Endothelial cell of hepatic sinusoid (primary cell): ENCODE measurements around the gene SCN5A.

Experiments
- in situ Hi-C: cut with HindIII; loops from 2 replicates; pipeline ENCODE4 v1.10.0; 2017; ENCODE audit warnings: low sequenced_read_pairs

Gene SCN5A

GRCh38 chr3:38648024-38648658 is 1.3 kb downstream of the SCN5A start:
- in situ Hi-C loops = no loop called here

DNA sequence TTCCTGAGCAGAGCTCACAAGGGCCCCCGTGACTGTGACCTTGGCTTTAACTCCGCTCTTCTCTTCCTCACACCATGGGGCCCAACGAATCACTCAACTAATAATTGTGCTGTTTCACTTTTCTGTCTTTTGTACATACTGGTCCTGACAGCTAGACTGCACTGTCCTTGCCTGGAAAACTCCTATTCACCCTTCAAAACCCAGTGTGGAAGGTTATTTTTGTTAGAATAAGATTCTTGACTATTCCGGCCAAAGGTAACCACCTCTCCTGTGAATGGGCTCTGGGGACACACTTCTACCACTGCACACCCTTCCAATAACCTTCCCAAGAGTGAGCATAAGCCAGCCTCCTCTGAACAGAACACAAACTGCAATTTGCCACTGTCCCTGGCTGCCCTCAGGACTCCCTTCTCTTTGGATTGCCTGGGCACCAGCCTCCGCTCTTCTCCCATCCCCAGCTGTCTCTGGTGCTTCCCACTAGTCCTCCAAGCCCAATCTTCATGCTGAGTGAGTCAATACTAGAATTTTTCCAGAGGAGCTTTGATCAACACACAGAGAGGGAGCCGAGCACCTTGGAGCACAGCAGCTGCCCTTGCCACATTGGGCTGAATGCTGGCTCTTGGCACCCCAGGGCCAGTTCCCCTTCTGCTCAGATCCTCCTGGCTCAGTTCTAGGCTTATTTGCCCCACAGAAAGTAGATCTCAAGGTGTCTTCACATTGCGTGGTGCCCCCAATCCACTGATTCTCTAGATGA is 2.1 kb downstream of the SCN5A start:
- in situ Hi-C loops = no loop called here

DNA sequence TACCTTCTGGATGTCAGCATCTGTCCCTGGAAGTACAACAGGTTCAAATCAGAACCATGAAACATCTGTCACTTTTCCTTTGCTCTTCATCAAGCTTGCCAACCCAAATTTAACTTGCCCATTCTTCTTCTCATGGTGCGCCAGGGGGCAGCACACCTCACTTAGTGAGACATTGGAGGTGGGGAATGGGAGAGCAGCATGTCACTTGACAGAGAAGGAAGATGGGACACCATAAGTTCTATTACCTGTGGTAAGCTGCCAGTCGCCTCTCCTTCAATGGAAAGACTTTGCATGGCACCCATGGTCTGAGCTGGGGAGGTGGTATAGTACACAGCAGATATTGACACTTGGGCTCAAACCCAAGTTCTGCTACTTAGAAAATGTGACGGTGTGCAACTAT is 2.9 kb downstream of the SCN5A start:
- in situ Hi-C loops = no loop called here

DNA sequence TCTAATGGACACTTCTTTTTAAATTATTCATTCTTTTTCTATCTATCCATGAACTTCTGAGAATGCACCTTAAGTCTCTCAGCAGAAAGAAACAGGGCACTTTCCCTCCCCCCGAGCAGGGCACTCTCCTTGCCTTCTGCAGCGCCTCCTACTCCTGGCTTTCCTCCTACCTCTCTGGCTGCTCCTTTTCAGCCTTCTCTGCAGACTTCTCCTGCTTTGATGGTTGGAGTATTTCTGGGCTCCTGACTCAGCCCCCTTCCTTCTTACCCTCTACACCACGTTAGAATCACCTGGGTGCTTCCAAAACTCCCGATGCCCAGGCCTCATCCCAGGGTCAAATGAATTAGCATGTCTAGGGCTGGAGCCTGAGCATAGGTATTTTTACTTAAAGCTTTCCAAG is 3.4 kb downstream of the SCN5A start:
- in situ Hi-C loops = no loop called here

DNA sequence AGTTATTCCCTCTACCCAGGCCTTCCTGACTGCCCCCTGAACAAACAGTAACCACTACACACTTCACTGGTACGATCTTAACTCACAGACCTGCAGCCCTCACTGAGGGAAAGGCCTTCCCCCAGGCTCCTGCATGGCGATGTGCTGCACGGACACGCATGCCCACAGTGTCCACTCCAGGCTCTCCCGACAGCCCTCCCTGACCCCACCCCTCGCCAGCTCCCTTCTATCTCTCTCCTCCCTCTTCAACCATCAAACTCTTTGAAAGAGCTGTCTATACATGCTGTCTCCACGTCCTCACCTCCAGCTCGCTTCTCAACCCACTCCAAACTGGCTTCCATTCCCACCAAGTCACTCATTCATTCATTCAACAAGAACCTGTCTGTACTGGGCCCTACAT is 3.9 kb downstream of the SCN5A start:
- in situ Hi-C loops = no loop called here

DNA sequence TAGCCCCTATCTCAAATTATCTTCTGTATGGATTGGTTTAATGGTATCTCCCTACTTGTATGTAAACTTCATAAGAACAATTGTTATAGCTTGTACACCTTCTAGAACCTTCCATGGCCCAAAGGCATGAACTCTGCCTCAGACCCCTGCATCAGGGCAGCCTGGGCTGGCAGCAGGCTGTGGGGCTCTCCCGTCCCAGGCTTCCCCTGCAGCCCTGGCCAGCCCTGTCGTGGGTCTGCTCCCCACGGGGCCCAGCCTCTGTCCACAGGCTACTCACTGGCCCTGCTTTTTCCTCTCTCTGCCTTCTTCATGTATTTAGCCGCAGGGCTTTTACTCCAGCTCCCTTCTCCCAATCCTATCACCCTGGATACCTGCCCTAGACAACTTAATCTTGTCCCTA is 4.4 kb downstream of the SCN5A start:
- in situ Hi-C loops = no loop called here

GRCh38 chr3:38644662-38645053 is 4.8 kb downstream of the SCN5A start:
- in situ Hi-C loops = no loop called here

- in situ Hi-C loops = no loop called here
Measured at GRCh38 chr3:38644016-38644661, 5.3 kb downstream of the SCN5A start.

GRCh38 chr3:38643592-38643991 is 5.9 kb downstream of the SCN5A start:
- in situ Hi-C loops = no loop called here

DNA sequence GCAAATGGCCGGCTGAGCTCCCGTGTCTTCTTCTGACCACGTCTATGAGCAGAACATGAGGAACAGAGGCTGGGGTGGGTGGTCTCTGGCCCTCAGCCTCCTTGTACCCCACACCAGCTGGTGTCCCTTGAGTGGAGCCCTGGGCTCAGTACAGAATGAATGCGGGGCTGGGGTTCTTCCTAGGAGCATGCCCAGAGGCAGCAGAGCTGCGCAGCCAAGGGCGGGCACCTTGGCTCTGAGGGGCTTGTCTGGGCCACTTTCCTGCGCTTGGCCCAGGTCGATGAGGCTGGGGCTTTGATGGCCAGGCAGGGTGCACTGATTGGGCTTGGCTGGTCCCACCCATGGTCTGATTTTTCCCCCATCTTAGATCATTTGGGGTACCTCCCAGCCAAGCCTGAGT is 6.4 kb downstream of the SCN5A start:
- in situ Hi-C loops = no loop called here

DNA sequence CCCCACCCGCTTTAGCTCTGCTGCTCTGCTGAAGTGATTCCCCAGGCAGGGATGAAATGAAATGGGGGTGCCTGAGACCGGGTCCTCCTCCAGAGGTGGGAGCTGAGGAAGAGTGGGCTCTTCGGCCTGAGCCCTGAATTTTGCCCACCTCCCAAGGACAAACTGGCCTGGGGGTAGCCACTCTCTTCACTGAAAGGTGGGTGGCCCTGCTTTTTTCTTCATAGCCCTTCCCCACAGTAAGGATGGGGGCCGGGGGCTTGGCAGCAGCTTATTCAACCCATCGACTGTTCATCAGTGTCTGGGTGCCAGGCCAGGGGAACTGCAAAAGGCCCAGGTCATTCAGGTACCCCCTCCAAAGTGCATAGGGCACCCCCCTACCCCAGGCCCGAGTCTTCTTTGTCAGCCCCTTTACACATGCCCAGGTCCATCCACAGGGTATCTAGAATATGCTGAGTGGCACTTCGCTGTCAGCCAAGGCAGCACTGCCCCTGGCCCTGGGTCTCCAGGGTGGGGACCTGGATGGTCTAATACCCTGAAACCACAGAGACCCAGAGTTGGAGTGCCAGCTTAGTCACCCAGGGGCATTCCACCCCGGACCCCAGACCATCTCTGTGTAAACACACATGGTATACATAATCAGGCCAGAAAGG is 7.9 kb downstream of the SCN5A start:
- in situ Hi-C loops = no loop called here

- in situ Hi-C loops = no loop called here
Measured at GRCh38 chr3:38640661-38641452, 8.6 kb downstream of the SCN5A start.

DNA sequence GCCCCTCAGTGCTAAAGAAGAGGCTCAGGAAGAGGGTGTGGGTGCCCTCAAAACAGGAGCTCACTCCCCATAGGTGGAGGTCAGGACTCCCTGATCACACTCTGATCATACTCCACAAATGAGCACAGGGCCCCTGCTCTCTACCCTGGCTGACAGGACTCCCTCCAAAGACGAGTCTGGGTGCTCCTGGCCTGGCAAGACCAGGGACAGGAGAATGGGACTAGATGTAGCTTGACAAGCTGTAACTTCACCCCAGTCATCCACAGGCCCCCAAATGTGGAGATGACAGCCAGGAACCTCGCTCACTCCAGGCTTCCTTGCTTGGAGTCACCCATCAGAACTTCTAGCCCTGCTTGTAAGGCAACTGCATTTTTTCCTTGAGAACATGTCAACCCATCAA is 11.1 kb downstream of the SCN5A start:
- in situ Hi-C loops = no loop called here

DNA sequence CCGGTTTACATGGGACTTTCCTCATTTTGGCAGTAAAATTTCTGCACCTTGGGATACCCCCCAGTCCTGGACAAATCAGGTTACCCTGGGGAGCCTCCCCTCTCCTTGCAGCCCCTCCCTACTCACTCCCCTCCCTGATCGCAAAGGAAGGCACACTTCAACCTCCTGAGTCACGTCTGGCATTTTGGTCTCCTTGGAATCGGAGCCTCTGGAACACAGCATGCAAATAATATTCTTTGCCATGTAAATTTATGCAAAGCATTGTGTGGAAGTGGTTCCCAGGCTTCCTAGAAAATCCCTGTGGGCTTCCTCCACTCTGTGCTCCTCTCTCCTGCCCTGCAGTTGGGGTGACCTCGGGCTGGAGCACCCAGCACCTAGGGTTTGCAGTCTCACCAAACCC is 11.6 kb downstream of the SCN5A start:
- in situ Hi-C loops = no loop called here

DNA sequence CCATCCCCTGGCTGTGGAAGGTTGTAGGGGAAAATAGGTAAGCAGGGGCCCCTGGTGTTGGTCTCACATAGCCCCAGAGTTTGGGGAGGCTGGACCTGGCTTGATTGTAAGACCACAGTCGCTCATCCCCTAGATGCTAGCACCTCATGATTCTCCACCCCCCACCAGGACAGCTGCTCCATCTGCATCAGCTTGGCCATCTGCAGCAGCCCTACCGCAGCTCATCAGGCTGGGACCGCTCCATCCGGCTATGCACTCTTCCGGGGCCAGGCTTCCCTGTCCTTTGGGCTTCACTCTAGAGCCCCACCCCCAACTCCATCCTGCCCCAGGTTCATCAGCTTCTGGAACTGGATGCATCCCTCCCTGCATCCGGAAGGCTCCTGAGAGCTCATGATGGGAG is 12.6 kb downstream of the SCN5A start:
- in situ Hi-C loops = no loop called here

GRCh38 chr3:38636464-38636863 is 13.0 kb downstream of the SCN5A start:
- in situ Hi-C loops = no loop called here

DNA sequence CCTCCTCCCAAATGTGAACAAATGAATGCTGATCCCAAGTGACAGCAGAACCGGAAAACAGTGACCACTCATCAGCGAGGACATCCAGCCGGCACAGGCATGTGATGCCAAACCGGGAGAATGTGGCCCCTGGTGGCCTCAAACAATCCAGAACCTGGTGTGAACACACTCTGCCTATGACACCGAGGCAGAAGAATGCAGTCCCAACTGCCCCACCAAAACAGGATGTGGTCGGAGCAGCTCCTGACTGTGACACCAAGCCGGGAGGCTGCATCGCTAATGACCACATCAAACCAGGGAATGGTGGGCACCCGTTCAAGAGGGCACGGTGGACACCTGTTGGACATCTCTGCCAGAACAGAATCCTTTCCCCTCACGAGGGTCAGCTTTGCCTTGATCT is 15.4 kb downstream of the SCN5A start:
- in situ Hi-C loops = no loop called here

- in situ Hi-C loops = no loop called here
Measured at GRCh38 chr3:38632989-38633388, 16.5 kb downstream of the SCN5A start.

DNA sequence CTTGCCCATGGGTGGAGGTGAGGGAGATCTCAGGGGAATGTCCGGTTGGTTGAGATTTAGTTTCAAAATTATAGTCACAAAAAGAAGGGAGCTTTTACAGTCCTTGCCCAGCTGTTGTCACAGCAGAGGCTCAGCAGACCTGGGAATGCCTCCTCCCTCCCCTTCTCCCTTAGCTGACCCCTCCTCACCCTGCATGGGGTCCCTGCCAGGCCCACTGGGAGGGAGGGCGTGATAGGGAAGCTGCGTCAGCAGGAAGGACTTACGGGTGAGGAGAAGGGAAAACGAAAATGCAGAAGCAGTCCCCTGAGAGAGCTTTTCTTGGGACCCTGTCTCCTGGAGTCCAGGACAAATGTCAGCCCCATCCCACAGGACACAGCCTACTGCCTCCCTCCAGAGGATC is 18.9 kb downstream of the SCN5A start:
- in situ Hi-C loops = no loop called here

DNA sequence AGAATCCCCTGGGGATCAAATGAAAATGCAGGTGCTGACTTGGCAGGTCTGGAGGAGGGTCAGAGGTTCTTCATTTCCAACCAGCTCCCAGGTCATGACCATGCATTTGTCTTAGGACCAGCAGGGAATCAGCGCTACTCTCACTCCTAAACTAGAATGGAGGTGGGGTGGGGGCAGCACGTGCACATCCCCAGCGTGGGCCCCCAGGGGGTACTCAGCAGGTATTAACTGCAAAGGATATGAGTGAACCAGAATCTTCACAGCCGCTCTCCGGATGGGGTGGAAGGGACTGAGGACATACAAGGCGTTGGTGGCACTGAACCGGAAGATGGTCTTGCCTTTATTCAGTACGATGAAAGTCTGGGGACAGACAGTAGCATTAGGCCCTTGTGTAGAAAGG is 19.4 kb downstream of the SCN5A start:
- in situ Hi-C loops = no loop called here

DNA sequence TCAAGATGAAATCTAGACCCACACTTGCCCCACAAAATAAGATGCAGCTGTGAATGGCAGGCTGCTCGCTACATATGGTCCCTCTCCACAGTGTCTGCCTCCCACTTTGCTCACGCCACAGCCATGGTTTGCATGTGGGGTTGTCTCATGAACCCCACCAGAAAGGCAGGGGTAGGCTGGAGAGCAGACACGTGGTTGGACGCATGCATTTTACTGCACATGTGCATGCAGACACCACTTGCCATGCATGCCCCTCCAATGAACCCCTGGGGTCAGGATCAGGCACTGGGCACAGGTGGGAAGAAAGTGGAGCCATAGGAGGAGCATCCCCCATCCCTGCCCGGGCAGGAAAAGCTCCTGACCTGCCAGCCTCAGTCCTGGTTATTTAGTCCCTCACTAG is 20.7 kb downstream of the SCN5A start:
- in situ Hi-C loops = no loop called here
